HepG2 (cell line): ENCODE data around the gene BTBD17. TPM values are rescaled to one million over a fixed set of nuclear protein-coding genes. Genes with fewer than 3 reads are reported as not detected.

Experiments used
- ATAD3A ChIP-seq: sonication (generic); formaldehyde crosslinking; IDR thresholded peaks from 2 replicates; pipeline ENCODE4 v1.4.0; 2020; ENCODE audit warnings: missing genetic modification reagents
- DPF2 ChIP-seq: sonication (generic); formaldehyde crosslinking; IDR thresholded peaks from 2 replicates; pipeline ENCODE4 v1.4.0; 2020; ENCODE audit warnings: mild to moderate bottlenecking, low read depth, missing genetic modification reagents, borderline replicate concordance
- MXD4 ChIP-seq: IDR thresholded peaks from 2 replicates; pipeline ENCODE4 v1.6.1; 2016; ENCODE audit warnings: mild to moderate bottlenecking, missing biosample characterization, missing genetic modification reagents
- ZKSCAN8 ChIP-seq: IDR thresholded peaks from 2 replicates; pipeline ENCODE4 v1.6.1; 2016; ENCODE audit warnings: borderline replicate concordance, missing genetic modification reagents, missing compliant biosample characterization
- ZNF335 ChIP-seq: sonication (generic); formaldehyde crosslinking; IDR thresholded peaks from 2 replicates; pipeline ENCODE4 v1.4.0; 2020; ENCODE audit warnings: missing genetic modification reagents
- ZNF33A ChIP-seq: sonication (generic); formaldehyde crosslinking; IDR thresholded peaks from 2 replicates; pipeline ENCODE4 v1.5.1; 2020; ENCODE audit warnings: missing genetic modification reagents, mild to moderate bottlenecking, moderate library complexity, borderline replicate concordance
- ZNF34 ChIP-seq: sonication (generic); formaldehyde crosslinking; IDR thresholded peaks from 2 replicates; pipeline ENCODE4 v1.4.0; 2020; ENCODE audit warnings: mild to moderate bottlenecking, missing genetic modification reagents, borderline replicate concordance
- ZNF747 ChIP-seq: sonication (generic); formaldehyde crosslinking; IDR thresholded peaks from 2 replicates; pipeline ENCODE4 v1.8.1; 2023; ENCODE audit warnings: missing genetic modification reagents, mild to moderate bottlenecking, borderline replicate concordance
- ZZZ3 ChIP-seq: sonication (generic); formaldehyde crosslinking; IDR thresholded peaks from 2 replicates; pipeline ENCODE4 v1.4.0; 2020; ENCODE audit warnings: missing genetic modification reagents, mild to moderate bottlenecking, borderline replicate concordance
- polyA plus RNA-seq, 8 experiments: library from polyadenylated mRNA; depleted of rRNA in 3 of 8; stranded (reverse) in 7 of 8; unstranded in 1 of 8; fragments of >200 nt; fragmentation: Illumina TruSeq in 4 of 8; extraction: Trizol in 4 of 8; gene quantifications; 2 replicates each; pipeline versions ENCODE4 v1.2.1 to v1.2.3, GENCODE V29; 2011 to 2016; ENCODE audit warnings: low read depth in 4 of 8, missing spikeins in 1 of 8, mixed read lengths in 1 of 8; ENCODE audit not compliant: insufficient read depth in 1 of 8
- total RNA-seq, 5 experiments: library from RNA; depleted of rRNA; stranded (reverse); fragments of >200 nt; fragmentation: Illumina TruSeq; extraction: Trizol; gene quantifications; 2 replicates each; pipeline ENCODE4 v1.2.3, GENCODE V29; 2016; ENCODE audit warnings: low read depth in 1 of 5
- TF ChIP-seq, protein P1 (sequence below): sonication (generic); formaldehyde crosslinking; IDR thresholded peaks from 2 replicates; pipeline ENCODE4 v1.4.0; 2020; ENCODE audit warnings: missing genetic modification reagents, borderline replicate concordance
- TF ChIP-seq, protein P2 (sequence below): IDR thresholded peaks from 2 replicates; pipeline ENCODE4 v1.4.0; 2020; ENCODE audit warnings: mild to moderate bottlenecking, missing genetic modification reagents
- TF ChIP-seq, protein P3 (sequence below): sonication (generic); formaldehyde crosslinking; IDR thresholded peaks from 2 replicates; pipeline ENCODE4 v1.5.0; 2020; ENCODE audit warnings: missing genetic modification reagents, mild to moderate bottlenecking, borderline replicate concordance
- TF ChIP-seq, protein P4 (sequence below): sonication (generic); formaldehyde crosslinking; IDR thresholded peaks from 2 replicates; pipeline ENCODE4 v1.4.0; 2020; ENCODE audit warnings: missing genetic modification reagents, mild to moderate bottlenecking, borderline replicate concordance
- TF ChIP-seq, protein P5 (sequence below): IDR thresholded peaks from 2 replicates; pipeline ENCODE4 v1.6.1; 2018; ENCODE audit warnings: missing genetic modification reagents, mild to moderate bottlenecking, missing compliant biosample characterization

Gene BTBD17
- total and polyA plus RNA-seq, 2 of the 13 experiments (the other 11 are each of a cell fraction or from before 2014, with no cell fraction given), result not detected

DNA sequence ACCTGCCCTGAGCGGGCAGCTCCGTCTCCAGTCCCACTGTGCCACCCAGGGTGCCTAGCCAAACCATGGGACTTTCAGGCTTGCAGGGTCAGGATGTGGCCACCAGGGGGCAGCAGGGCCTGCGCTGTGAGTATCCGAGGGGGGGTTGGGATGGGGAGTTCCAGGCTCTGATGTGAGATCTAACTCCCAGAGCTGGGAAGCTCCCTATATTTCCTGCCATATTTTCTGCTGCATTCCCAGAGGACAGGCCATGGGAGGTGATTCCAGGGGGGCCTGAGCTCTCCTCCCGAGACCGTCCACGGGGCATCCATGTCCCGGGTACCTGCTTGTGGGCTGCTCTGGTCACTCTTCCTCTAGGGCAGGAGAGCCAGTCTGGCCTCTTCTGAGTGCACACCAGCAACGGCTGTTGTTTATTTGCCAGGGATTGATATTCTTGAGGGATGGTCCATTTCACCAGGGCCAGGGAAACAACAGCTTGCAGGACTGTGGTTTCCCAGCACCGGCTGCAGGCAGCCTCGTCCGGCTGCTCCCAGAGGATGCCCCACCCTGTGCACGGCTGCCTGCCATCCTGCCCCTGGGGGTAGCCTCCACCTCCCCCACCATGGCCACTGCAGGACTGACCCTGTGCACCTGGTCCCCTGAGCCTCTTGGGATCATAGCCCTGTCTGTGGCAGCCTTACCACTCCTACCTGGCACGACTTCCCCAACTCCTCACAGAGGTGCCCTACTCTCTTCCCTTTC is 6.8 kb upstream of the BTBD17 start (continued):
- TF ChIP-seq, protein P1, sequence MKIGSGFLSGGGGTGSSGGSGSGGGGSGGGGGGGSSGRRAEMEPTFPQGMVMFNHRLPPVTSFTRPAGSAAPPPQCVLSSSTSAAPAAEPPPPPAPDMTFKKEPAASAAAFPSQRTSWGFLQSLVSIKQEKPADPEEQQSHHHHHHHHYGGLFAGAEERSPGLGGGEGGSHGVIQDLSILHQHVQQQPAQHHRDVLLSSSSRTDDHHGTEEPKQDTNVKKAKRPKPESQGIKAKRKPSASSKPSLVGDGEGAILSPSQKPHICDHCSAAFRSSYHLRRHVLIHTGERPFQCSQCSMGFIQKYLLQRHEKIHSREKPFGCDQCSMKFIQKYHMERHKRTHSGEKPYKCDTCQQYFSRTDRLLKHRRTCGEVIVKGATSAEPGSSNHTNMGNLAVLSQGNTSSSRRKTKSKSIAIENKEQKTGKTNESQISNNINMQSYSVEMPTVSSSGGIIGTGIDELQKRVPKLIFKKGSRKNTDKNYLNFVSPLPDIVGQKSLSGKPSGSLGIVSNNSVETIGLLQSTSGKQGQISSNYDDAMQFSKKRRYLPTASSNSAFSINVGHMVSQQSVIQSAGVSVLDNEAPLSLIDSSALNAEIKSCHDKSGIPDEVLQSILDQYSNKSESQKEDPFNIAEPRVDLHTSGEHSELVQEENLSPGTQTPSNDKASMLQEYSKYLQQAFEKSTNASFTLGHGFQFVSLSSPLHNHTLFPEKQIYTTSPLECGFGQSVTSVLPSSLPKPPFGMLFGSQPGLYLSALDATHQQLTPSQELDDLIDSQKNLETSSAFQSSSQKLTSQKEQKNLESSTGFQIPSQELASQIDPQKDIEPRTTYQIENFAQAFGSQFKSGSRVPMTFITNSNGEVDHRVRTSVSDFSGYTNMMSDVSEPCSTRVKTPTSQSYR (CRISPR knock-in tag), result no peak
- TF ChIP-seq ZZZ3 (CRISPR knock-in tag) (no peak), ZNF33A (CRISPR knock-in tag) (no peak), DPF2 (no peak), ZNF34 (no peak), ZKSCAN8 (CRISPR knock-in tag) (no peak), ZNF747 (CRISPR knock-in tag) (no peak), ZNF335 (CRISPR knock-in tag) (no peak), ATAD3A (CRISPR knock-in tag) (no peak), MXD4 (CRISPR knock-in tag) (no peak)
- TF ChIP-seq, protein P2, sequence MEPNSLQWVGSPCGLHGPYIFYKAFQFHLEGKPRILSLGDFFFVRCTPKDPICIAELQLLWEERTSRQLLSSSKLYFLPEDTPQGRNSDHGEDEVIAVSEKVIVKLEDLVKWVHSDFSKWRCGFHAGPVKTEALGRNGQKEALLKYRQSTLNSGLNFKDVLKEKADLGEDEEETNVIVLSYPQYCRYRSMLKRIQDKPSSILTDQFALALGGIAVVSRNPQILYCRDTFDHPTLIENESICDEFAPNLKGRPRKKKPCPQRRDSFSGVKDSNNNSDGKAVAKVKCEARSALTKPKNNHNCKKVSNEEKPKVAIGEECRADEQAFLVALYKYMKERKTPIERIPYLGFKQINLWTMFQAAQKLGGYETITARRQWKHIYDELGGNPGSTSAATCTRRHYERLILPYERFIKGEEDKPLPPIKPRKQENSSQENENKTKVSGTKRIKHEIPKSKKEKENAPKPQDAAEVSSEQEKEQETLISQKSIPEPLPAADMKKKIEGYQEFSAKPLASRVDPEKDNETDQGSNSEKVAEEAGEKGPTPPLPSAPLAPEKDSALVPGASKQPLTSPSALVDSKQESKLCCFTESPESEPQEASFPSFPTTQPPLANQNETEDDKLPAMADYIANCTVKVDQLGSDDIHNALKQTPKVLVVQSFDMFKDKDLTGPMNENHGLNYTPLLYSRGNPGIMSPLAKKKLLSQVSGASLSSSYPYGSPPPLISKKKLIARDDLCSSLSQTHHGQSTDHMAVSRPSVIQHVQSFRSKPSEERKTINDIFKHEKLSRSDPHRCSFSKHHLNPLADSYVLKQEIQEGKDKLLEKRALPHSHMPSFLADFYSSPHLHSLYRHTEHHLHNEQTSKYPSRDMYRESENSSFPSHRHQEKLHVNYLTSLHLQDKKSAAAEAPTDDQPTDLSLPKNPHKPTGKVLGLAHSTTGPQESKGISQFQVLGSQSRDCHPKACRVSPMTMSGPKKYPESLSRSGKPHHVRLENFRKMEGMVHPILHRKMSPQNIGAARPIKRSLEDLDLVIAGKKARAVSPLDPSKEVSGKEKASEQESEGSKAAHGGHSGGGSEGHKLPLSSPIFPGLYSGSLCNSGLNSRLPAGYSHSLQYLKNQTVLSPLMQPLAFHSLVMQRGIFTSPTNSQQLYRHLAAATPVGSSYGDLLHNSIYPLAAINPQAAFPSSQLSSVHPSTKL (CRISPR knock-in tag), result no peak
- TF ChIP-seq, protein P3, sequence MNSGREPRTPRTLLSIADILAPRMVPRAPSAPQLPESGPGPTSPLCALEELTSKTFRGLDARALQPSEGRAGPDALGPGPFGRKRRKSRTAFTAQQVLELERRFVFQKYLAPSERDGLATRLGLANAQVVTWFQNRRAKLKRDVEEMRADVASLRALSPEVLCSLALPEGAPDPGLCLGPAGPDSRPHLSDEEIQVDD (CRISPR knock-in tag), result no peak
- TF ChIP-seq, protein P4, sequence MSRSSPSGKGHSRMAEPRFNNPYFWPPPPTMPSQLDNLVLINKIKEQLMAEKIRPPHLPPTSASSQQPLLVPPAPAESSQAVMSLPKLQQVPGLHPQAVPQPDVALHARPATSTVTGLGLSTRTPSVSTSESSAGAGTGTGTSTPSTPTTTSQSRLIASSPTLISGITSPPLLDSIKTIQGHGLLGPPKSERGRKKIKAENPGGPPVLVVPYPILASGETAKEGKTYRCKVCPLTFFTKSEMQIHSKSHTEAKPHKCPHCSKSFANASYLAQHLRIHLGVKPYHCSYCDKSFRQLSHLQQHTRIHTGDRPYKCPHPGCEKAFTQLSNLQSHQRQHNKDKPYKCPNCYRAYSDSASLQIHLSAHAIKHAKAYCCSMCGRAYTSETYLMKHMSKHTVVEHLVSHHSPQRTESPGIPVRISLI (CRISPR knock-in tag), result no peak
- TF ChIP-seq, protein P5, sequence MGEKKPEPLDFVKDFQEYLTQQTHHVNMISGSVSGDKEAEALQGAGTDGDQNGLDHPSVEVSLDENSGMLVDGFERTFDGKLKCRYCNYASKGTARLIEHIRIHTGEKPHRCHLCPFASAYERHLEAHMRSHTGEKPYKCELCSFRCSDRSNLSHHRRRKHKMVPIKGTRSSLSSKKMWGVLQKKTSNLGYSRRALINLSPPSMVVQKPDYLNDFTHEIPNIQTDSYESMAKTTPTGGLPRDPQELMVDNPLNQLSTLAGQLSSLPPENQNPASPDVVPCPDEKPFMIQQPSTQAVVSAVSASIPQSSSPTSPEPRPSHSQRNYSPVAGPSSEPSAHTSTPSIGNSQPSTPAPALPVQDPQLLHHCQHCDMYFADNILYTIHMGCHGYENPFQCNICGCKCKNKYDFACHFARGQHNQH (CRISPR knock-in tag), result 0 out of 2 replicates have a peak, but pooled peaks have one; percentile 18
